ENCODE results near the gene EGFR. TPM values are rescaled to one million over a fixed set of nuclear protein-coding genes. Genes with fewer than 3 reads are reported as not detected.

EGFR gene
- total RNA-seq, 6 experiments from 2014 or later = 59.3 to 127 (median 93.7) TPM

DNA sequence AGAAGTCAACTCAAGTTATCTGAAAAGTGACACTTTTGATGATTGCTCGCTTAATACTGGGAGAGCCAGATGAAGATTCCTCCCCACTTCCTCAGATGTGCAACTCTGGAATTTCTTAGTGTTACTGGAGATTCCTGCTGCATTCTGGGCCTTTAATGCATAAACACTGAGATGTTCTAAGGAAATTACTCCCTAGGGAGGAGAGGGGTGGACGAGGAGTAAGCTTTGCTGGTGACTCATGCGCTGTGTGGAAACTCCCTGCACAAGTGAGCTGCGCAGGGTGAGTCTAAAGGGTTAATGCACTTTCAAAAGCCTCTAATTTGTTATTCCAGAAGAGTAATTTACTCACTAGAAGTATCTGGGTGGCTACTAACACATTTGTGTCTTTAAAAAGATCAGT is 46.3 kb downstream of the EGFR start:
- H3K27me3 ChIP-seq = no peaks in the 10 kb centered on the region
- peaks cover 0 to 35% (median 8%) of the 10 kb centered on the region in 4 donors for H3K4me1 ChIP-seq
- no peak for DNase-seq
- no peak overlapping the region for H3K4me3 ChIP-seq
- 78% methylated on average over 4 of the region's 4 CpGs for WGBS (ENCODE audit: insufficient coverage, low coverage, low lambda C conversion rate, missing lambda C conversion rate)
- intact Hi-C loops (cut with DNase I) = no loop called here
- no peaks in the 10 kb centered on the region for H3K9me3 ChIP-seq
- ATAC-seq = peak in 1 of 4 donors; percentile 15
- TF ChIP-seq, protein P1, sequence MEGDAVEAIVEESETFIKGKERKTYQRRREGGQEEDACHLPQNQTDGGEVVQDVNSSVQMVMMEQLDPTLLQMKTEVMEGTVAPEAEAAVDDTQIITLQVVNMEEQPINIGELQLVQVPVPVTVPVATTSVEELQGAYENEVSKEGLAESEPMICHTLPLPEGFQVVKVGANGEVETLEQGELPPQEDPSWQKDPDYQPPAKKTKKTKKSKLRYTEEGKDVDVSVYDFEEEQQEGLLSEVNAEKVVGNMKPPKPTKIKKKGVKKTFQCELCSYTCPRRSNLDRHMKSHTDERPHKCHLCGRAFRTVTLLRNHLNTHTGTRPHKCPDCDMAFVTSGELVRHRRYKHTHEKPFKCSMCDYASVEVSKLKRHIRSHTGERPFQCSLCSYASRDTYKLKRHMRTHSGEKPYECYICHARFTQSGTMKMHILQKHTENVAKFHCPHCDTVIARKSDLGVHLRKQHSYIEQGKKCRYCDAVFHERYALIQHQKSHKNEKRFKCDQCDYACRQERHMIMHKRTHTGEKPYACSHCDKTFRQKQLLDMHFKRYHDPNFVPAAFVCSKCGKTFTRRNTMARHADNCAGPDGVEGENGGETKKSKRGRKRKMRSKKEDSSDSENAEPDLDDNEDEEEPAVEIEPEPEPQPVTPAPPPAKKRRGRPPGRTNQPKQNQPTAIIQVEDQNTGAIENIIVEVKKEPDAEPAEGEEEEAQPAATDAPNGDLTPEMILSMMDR (IDR thresholded peaks at IDR 0.05) = no peak
- no peak for TF ChIP-seq POLR2A (IDR thresholded peaks at IDR 0.05)
- H3K27ac ChIP-seq = peak overlapping the region in 2 of 3 donors; percentile 45 to 72
- no peaks in the 10 kb centered on the region for H3K36me3 ChIP-seq

DNA sequence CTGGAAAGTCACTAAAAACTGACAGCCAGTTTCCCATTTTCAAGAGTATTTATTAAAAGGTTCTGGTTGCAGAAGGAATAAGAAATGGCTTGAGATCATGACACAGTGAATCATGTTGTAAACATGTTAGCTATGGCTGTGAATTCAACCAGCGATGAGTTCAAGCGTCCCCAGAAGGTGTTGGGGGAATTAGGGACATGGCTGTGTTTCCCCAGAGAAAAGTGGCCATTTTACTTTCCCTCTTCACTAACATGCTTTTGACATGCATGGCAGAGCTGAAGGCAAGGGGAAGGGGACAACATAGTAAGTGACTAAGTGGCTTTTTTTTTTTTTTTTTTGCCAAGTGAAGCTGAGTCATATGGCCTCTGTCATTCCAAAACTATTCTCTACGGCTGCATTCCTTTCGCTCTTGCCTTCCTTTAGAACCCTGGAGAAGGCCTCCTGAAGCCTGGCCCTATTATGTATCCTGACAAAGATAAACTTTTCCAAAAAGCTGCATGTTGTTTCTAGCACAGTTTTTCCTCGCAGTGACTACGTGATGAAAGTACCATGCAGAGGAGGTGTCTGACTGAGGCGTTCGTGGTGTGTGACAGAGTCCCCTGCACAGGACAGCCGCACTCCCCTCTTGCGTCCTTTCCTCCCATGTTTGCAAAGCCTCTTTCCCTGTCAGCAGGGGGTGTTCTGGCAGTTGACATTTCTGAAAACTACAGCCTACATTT is 46.9 kb downstream of the EGFR start:
- no peak overlapping the region for H3K4me3 ChIP-seq
- ATAC-seq = peak in 1 of 4 donors; percentile 51
- H3K4me1 ChIP-seq = peaks cover 0 to 38% (median 9%) of the 10 kb centered on the region in 4 donors
- H3K36me3 ChIP-seq = no peaks in the 10 kb centered on the region
- TF ChIP-seq, protein P1 (IDR thresholded peaks at IDR 0.05) = no peak
- intact Hi-C loops (cut with DNase I) = no loop called here
- no peaks in the 10 kb centered on the region for H3K9me3 ChIP-seq
- H3K27ac ChIP-seq = peak overlapping the region; percentile 28 to 72 (median 45)
- WGBS (ENCODE audit: insufficient coverage, low coverage, low lambda C conversion rate, missing lambda C conversion rate) = 67% methylated on average over 10 of the region's 10 CpGs
- no peak for DNase-seq
- H3K27me3 ChIP-seq = no peaks in the 10 kb centered on the region

DNA sequence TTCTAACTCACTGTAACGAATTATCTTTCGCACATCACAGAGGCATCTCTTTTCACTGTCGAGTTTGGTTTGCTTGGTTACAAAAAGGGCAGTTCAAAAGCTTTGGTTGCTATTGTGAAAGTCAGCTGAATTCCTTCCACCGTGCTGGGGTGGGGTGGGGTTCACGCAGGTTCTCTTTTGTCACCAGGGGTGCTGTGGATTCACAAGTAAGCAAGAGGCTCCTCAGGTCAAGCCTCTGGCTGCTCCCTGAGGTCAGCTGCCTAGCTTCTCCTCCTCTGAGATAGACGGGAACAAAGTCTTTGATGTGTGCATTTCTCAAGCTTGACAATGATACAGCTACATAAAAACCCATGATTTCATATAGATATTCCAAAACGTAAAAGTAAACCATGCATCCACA is 47.7 kb downstream of the EGFR start:
- 44% methylated on average over 6 of the region's 7 CpGs for WGBS (ENCODE audit: insufficient coverage, low coverage, low lambda C conversion rate, missing lambda C conversion rate)
- intact Hi-C loops (cut with DNase I) = no loop called here
- DNase-seq = no peak
- Histone ChIP-seq H3K4me1 (peaks cover 0 to 39% (median 12%) of the 10 kb centered on the region in 4 donors), H3K4me3 (no peak overlapping the region), H3K36me3 (no peaks in the 10 kb centered on the region), H3K9me3 (no peaks in the 10 kb centered on the region), H3K27ac (peak overlapping the region; percentile 11 to 45 (median 28)), H3K27me3 (no peaks in the 10 kb centered on the region)
- no peak for TF ChIP-seq POLR2A (IDR thresholded peaks at IDR 0.05)
- TF ChIP-seq, protein P1 (IDR thresholded peaks at IDR 0.05) = no peak
- ATAC-seq = no peak

DNA sequence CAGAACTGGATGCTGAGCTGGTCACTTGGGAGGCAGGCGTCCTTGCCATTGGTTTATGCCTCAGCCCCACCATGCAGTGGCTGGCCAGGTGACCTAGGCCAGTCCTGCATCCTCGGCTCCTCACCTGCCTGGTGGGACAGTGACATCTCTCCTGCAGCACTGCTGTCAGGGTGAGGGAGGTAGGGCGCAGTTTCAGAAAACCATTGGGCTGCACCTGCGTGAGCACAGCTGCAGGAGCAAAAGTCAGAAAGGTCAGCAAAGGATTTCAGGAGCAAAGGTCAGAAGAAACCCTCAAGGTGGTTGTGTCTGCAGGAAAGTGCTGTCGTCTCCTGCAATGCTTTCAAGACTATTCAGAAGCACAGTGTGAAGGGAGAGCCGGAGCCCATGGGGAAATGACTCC is 48.1 kb downstream of the EGFR start:
- H3K36me3 ChIP-seq = no peaks in the 10 kb centered on the region
- WGBS (ENCODE audit: insufficient coverage, low coverage, low lambda C conversion rate, missing lambda C conversion rate) = 74% methylated on average over 3 of the region's 6 CpGs
- no peaks in the 10 kb centered on the region for H3K9me3 ChIP-seq
- DNase-seq (no peak), ATAC-seq (no peak)
- H3K4me3 ChIP-seq = no peak overlapping the region
- H3K4me1 ChIP-seq = peaks cover 0 to 43% (median 13%) of the 10 kb centered on the region in 4 donors
- intact Hi-C loops (cut with DNase I) = no loop called here
- TF ChIP-seq POLR2A (IDR thresholded peaks at IDR 0.05) = no peak
- TF ChIP-seq, protein P1 (IDR thresholded peaks at IDR 0.05) = no peak
- H3K27me3 ChIP-seq = no peaks in the 10 kb centered on the region
- peak overlapping the region in 2 of 3 donors; percentile 28 to 45 for H3K27ac ChIP-seq

Measured in right lobe of liver (tissue), 6 donors.